ENCODE data around the gene ESRRG. TPM values are rescaled to one million over a fixed set of nuclear protein-coding genes. Genes with fewer than 3 reads are reported as not detected.

The ESRRG gene
- total and polyA plus RNA-seq, 12 donors: 1.2 to 18.0 (median 7.4) TPM

DNA sequence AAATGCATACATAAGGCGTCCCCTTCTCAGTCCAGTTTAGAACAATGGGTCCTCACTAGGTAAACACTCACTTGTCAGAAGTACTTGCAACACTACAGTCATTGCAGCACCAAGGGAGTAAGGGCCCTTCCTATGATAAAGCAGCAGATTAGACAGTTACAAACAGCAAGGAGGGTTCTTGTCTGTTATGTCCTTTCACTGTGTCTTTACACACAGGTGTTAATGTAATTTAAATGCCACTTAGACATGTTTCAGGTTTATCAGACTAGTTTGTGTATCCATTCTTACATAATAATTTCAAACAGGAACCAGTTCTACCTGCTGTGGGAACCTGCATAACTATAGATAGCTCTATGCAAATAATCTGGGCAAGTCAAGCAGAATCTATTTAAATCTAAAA is 194.4 kb downstream of the ESRRG start:
- no peak for DNase-seq
- WGBS, 4 donors: 65 to 80% (median 67%) methylated on average over 1 of the region's 1 CpG
- no peaks in the 10 kb centered on the region for H3K4me1 ChIP-seq (replicated peaks in 1 of 2)
- intact Hi-C loops (cut with DNase I): no loop called here
- no peak overlapping the region for H3K4me3 ChIP-seq
- no peaks in the 10 kb centered on the region for H3K36me3 ChIP-seq (replicated peaks in 1 of 2)
- TF ChIP-seq, protein P1, sequence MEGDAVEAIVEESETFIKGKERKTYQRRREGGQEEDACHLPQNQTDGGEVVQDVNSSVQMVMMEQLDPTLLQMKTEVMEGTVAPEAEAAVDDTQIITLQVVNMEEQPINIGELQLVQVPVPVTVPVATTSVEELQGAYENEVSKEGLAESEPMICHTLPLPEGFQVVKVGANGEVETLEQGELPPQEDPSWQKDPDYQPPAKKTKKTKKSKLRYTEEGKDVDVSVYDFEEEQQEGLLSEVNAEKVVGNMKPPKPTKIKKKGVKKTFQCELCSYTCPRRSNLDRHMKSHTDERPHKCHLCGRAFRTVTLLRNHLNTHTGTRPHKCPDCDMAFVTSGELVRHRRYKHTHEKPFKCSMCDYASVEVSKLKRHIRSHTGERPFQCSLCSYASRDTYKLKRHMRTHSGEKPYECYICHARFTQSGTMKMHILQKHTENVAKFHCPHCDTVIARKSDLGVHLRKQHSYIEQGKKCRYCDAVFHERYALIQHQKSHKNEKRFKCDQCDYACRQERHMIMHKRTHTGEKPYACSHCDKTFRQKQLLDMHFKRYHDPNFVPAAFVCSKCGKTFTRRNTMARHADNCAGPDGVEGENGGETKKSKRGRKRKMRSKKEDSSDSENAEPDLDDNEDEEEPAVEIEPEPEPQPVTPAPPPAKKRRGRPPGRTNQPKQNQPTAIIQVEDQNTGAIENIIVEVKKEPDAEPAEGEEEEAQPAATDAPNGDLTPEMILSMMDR (IDR thresholded peaks at IDR 0.05): no peak
- no peak for TF ChIP-seq POLR2A (IDR thresholded peaks at IDR 0.05)
- H3K9me3 ChIP-seq (replicated peaks in 1 of 3): no peaks in the 10 kb centered on the region
- H3K27ac ChIP-seq: no peak overlapping the region
- no peaks in the 10 kb centered on the region for H3K27me3 ChIP-seq

DNA sequence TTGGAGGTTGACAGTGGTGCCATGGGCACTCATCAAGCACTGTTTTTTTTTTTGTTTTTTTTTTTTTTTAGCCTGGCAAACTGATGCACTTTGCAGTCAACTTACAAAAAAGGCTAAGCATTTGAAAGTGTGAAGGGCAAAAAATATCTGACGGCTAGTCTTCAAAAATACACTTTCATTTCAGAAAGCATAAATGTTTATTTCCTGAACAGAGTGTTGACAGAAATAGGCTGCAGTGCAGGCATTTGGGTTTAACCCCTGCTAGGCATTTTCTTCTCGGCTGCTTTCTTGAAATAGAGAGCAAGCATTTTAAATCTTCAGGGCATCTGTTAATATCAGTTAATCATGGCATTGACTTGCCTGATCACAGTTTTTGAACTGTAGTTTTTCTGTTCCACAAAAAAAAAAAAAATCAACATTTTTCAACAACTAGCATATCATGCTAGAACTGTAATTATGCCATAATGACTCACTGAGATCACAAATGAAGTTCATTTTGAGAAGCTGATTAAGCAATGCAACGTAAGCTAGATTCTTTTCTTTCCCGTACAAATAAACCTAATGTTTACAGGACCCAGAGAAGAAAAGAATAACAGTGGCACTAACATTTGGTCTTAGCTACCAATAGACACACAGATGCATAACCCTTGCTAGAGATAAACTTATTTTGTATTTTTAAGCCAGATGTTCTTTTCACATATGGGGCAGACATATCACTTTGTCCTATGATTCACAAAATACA is 199.6 kb downstream of the ESRRG start:
- Histone ChIP-seq H3K27ac (no peak overlapping the region), H3K4me3 (peak overlapping the region in 1 of 4 donors; percentile 27), H3K36me3 (replicated peaks in 1 of 2) (no peaks in the 10 kb centered on the region), H3K9me3 (replicated peaks in 1 of 3) (no peaks in the 10 kb centered on the region), H3K4me1 (replicated peaks in 1 of 2) (peaks cover 0 to 6% of the 10 kb centered on the region in 2 donors), H3K27me3 (no peaks in the 10 kb centered on the region)
- no peak for DNase-seq
- no peak for TF ChIP-seq POLR2A (IDR thresholded peaks at IDR 0.05)
- TF ChIP-seq, protein P1 (IDR thresholded peaks at IDR 0.05): no peak
- intact Hi-C loops (cut with DNase I): no loop called here
- WGBS, 4 donors: 25 to 39% (median 33%) methylated on average over 4 of the region's 4 CpGs

DNA sequence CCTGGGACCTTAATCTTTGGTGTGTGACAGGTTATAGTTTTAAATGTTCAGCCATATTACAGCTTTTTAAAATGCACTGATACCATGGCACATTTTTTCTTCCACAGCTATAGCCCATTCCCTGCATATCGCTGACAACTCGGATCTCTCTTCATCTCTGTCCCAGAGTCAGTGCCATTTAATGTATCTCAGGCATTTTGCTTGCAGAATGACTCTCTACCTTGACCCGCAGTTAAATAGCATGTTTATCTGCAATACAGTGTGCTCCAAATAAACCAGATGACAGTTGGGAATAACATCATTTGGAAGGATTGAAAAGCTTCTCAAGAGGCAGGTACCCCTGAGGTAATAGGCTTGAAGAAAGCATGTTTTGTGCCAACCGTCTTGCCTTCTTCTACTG is 200.2 kb downstream of the ESRRG start:
- Histone ChIP-seq H3K27ac (no peak overlapping the region), H3K27me3 (no peaks in the 10 kb centered on the region), H3K36me3 (replicated peaks in 1 of 2) (no peaks in the 10 kb centered on the region), H3K4me3 (peak overlapping the region in 1 of 4 donors; percentile 27), H3K9me3 (replicated peaks in 1 of 3) (no peaks in the 10 kb centered on the region), H3K4me1 (replicated peaks in 1 of 2) (peaks cover 0 to 6% of the 10 kb centered on the region in 2 donors)
- intact Hi-C loops (cut with DNase I): no loop called here
- 64 to 73% (median 69%) methylated on average over 4 of the region's 4 CpGs for WGBS, 4 donors
- TF ChIP-seq, protein P1 (IDR thresholded peaks at IDR 0.05): no peak
- TF ChIP-seq POLR2A (IDR thresholded peaks at IDR 0.05): no peak
- no peak for DNase-seq

DNA sequence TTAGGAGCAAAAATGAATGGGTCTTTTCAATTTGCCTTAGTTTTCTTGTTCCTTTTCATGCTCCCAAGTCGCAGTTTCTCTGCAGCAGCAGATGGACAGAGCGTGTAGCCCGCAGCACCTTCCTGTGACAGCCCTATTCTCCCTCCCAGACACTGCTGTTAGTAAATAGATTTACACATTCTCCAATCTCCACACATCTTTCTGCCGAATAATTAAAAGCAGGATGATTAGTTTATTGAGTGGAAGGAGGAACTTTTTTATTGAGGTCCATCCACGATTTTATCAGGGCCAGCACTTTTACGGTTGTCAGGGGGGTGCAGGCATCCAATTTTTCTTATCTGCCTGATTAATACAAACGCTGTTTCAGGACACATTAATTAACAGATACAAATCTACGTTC is 201.8 kb downstream of the ESRRG start:
- WGBS, 4 donors: 78 to 83% (median 82%) methylated on average over 8 of the region's 8 CpGs
- no peak for DNase-seq

More for the DNA sequence above, 201.8 kb downstream of the ESRRG start:
- TF ChIP-seq, protein P1 (IDR thresholded peaks at IDR 0.05): no peak
- TF ChIP-seq POLR2A (IDR thresholded peaks at IDR 0.05): no peak
- H3K4me1 ChIP-seq (replicated peaks in 1 of 2): peaks cover 0 to 6% of the 10 kb centered on the region in 2 donors
- H3K36me3 ChIP-seq (replicated peaks in 1 of 2): no peaks in the 10 kb centered on the region
- H3K27ac ChIP-seq: no peak overlapping the region
- no peak overlapping the region for H3K4me3 ChIP-seq
- no peaks in the 10 kb centered on the region for H3K27me3 ChIP-seq
- H3K9me3 ChIP-seq (replicated peaks in 1 of 3): no peaks in the 10 kb centered on the region
- intact Hi-C loops (cut with DNase I): no loop called here
